Skeletal muscle satellite cell (primary cell): ENCODE data around the gene KLF9.

Source experiments
- H3K27me3 ChIP-seq: 2 replicates; pipeline ENCODE4 v1.7.0; 2013; ENCODE audit warnings: low read length; ENCODE audit not compliant: control insufficient read depth, insufficient read depth
- H3K36me3 ChIP-seq: 2 replicates; pipeline ENCODE4 v1.7.0; 2013; ENCODE audit warnings: mild to moderate bottlenecking, control low read depth, low read length; ENCODE audit not compliant: insufficient read depth
- H3K4me1 ChIP-seq: 2 replicates; pipeline ENCODE4 v1.7.0; 2013; ENCODE audit warnings: low read length; ENCODE audit not compliant: control insufficient read depth, insufficient read depth
- H3K4me2 ChIP-seq: 2 replicates; pipeline ENCODE4 v1.7.0; 2013; ENCODE audit warnings: mild to moderate bottlenecking, low read length
- H3K4me3 ChIP-seq: 2 replicates; pipeline ENCODE4 v1.7.0; 2013; ENCODE audit warnings: low read length
- H3K9ac ChIP-seq: 2 replicates; pipeline ENCODE4 v1.7.0; 2013; ENCODE audit warnings: mild to moderate bottlenecking, low read depth, low read length, moderate library complexity
- H3K9me3 ChIP-seq: replicated peaks from 2 replicates; pipeline ENCODE4 v1.7.0; 2013; ENCODE audit warnings: mild to moderate bottlenecking, control low read depth, low read length

KLF9 gene

DNA sequence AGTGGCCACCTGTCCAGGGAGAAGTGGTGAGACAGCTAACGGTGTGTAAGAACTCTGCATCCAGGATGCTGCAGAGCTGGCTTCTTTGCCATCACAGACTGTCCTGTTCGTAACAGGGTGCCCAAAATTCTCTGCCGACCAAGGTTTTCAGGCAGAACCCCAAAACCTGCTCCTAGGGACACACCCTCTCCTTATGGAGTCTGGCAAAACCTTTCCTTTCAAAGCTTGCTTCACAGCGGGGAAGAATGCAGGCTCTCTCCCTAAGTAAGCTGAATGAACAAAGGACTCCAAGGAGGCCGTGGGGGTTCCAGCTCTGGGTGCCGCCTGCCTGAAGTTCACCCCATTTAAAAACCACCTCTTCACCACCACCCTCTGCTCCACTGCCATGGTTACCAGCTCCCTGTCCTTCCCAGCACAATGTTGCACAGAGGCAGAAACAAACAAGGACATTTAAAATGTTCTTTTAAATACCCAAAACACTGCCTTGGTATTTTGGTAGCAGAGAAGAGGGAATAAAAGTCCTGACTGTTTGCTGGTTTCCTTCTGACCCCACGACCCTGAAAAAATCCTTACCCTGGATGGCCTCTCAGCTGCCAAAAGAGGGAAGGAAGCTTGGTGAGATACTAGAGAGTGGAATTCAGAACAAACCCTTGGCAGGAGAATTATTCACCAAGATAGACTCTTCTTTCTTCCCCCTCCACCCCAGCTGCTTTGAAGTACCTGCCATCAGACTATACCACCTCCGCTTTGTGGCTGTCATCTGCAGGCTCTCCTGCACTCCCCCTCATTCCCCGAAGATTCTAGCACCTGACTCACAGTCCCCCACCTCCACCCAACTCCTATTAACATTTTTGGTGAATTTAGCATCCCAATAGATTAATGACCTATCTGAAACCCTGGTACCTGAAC is 7.1 kb upstream of the KLF9 start:
- Histone ChIP-seq H3K9ac (peak overlapping the region; percentile 98), H3K4me2 (peak overlapping the region; percentile 93), H3K4me1 (peaks cover 44% of the 10 kb centered on the region), H3K4me3 (peak overlapping the region; percentile 67), H3K36me3 (no peaks in the 10 kb centered on the region), H3K9me3 (no peaks in the 10 kb centered on the region), H3K27me3 (no peaks in the 10 kb centered on the region)

DNA sequence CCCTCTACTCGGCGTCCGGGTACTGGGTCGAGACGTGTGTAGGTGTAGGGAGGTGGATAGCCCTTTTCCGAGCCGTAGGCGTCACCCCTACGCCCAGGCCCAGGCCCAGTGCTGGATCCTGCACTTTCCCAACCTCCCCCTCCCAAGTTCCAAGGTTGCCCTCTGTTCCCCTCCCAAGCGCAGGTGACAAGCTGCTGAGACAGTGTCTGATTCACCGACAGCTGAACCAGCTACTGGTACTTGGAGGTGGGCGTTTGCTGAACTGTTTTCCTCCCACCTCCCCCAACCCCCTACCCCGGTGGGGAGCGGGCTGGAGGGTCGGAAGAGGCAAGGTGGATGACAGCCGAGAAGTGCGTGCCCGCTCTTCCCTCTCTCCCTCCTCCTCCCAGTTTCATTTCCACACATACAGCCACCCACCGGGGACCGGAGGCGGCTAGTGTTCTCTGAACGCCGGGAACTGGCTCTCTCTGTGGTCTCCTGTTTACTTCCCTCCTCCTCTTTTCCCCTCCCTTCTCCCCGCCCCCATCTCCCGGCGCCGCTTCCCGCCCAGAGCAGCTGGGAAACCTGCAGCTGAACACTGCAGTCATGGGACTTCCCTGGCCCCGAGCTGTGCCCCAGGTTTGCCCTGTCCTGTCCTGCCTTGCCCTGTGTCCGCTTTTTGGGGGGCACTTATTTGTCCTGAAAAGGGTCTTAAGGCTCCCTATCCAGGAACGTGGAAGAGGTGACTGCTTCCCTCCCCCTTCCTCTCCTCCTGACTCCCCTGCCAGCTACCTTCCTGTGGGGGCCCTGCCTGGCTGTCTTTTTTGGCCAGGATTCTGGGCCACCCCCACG is 6.2 kb upstream of the KLF9 start:
- peaks cover 45% of the 10 kb centered on the region for H3K4me1 ChIP-seq
- H3K9ac ChIP-seq = peak overlapping the region; percentile 98
- H3K9me3 ChIP-seq = no peaks in the 10 kb centered on the region
- peak overlapping the region; percentile 93 for H3K4me2 ChIP-seq
- no peaks in the 10 kb centered on the region for H3K36me3 ChIP-seq
- no peaks in the 10 kb centered on the region for H3K27me3 ChIP-seq
- peak overlapping the region; percentile 67 for H3K4me3 ChIP-seq

DNA sequence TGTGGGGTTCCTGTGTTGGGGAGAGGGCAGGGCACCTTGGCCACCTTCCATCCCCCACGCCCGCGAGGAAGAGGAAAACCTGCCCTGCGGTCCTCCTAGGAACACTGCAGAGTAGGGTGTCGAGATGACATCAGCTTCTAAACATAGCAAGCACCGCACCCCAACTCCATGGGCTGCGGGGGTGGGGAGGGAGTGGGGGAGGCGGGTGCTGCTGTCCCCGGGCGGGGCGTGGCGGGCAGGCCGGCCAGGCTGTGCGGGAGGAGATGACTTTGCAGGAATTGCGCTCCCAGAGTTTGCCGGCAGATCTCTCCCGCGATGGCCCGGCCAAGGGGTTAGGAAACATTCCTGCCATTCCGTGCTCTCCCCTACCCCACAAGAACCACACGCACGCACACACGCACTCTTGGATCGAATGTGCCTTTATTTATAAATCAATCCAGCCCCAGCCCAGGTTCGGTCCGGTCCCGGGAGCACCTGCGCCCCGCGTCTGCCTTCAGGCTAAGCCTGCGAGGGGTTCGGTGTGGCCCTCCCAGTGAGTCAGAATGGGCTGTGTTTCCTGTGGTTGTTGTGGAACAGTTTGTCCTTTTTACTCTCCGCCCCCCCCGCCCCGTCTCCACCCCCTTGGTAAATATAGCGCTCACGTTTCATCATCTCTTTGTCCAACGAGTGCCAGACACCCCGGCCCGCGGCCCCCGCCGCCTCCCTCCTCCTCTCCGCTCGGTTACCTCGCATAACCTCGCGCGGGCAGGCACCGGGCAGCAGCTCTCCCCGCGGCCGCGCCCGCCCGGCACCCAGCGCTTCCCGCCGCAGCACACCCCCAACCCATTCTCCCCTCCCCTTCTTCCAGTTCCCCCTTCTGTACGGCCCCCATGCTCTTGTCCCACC is 5.3 kb upstream of the KLF9 start:
- Histone ChIP-seq H3K36me3 (no peaks in the 10 kb centered on the region), H3K27me3 (no peaks in the 10 kb centered on the region), H3K4me2 (peak overlapping the region; percentile 93), H3K4me1 (peaks cover 54% of the 10 kb centered on the region), H3K9me3 (no peaks in the 10 kb centered on the region), H3K4me3 (peak overlapping the region; percentile 71), H3K9ac (peak overlapping the region; percentile 98)

DNA sequence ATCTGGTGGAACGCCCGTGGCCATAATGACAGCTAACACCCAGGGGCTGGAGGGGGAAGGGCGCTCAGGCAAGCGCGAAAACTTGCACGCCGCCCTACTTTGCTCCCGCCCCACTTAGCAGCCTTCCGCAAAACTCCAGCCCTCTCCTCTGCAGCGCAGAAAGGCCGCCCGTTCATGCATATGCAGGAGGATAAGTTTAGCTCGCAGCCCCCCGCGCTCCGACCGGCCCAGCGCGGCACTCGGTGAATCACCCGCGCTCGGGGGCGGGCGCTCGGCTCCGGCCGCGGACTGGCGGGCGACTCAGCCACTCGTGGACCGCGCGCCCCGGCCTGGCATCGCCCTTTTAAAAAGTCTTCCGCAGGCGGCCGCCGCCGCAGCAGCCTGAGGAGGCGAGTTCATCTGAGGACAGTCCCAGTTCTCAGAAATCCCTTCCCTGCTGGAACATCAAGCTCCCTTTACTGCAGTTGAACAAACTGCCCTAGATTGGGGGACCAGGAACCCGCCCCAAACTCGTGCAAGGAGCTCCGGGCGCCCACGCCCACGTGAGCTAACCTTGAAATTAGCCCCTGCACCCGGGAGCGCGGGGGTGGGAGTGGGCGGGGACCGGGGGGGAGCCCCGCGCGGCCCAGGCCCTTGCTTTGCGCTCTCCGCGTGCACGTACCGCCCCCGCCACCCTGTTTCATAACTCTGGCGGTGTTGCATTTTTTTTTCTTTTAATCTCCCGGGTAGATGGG is 4.5 kb upstream of the KLF9 start:
- H3K4me2 ChIP-seq = peak overlapping the region; percentile 85
- no peaks in the 10 kb centered on the region for H3K9me3 ChIP-seq
- no peaks in the 10 kb centered on the region for H3K27me3 ChIP-seq
- H3K4me3 ChIP-seq = peak overlapping the region; percentile 71
- peaks cover 56% of the 10 kb centered on the region for H3K4me1 ChIP-seq
- H3K9ac ChIP-seq = peak overlapping the region; percentile 98
- H3K36me3 ChIP-seq = no peaks in the 10 kb centered on the region

DNA sequence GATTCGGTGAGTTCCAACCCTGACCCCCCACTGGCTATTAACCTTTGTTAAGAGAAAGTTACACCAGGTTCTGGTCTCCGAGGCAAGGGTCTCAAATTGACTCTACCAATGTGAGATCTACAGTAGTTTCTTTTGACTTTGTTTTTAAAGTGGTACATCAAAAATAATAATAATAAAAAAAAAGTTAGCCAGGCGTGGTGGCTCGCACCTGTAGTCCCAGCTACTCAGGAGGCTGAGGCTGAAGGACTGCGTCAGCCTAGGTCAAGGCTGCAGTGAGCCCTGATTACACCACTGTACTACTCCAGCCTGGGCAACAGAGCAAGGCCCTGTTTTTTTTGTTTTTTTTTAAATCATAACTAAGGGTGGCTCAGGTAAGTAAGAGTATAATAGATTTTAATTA is 1.0 kb upstream of the KLF9 start:
- Histone ChIP-seq H3K27me3 (no peaks in the 10 kb centered on the region), H3K4me2 (peak overlapping the region; percentile 86), H3K4me3 (peak overlapping the region; percentile 98), H3K4me1 (peaks cover 40% of the 10 kb centered on the region), H3K36me3 (no peaks in the 10 kb centered on the region), H3K9me3 (no peaks in the 10 kb centered on the region), H3K9ac (peak overlapping the region; percentile 100)

DNA sequence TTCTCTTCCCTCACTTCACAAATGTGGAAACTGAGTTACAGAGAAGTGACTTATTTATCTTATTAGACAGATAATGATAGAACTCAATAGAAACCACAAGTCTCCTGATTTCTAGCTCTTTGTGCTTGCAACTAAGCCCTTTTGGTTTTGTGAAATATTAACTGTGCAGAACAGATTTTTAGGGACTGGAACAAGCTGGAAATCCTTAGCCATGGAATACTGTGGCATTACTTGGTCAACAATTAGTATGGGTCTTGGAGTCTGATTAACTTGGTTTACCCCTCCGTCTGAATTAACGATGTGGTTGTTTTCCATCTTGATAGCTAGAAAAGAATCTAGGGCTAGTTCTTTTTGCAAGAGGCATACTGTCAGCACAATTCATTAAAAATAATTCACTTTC is 584 bp upstream of the KLF9 start:
- Histone ChIP-seq H3K4me2 (peak overlapping the region; percentile 86), H3K4me1 (peaks cover 40% of the 10 kb centered on the region), H3K9me3 (no peaks in the 10 kb centered on the region), H3K4me3 (peak overlapping the region; percentile 98), H3K36me3 (no peaks in the 10 kb centered on the region), H3K27me3 (no peaks in the 10 kb centered on the region), H3K9ac (peak overlapping the region; percentile 100)

DNA sequence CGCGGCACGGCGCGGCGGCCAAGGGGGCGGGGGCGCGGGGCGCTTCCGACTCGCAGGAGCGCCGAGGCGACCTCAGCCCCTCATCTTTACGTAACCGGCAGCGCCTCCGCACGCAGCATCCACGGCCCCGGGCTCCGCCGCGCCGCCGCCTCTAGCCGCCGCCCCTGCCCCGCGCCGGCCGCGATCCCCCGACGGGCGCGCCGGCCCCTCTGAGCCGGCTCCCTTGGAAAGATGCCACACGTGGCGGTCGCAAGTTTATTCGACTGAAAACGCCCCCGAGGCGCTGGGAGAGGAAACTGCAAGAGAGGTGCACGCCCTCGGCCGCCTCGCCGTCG is 1.0 kb downstream of the KLF9 start:
- no peaks in the 10 kb centered on the region for H3K9me3 ChIP-seq
- peak overlapping the region; percentile 100 for H3K9ac ChIP-seq
- peak overlapping the region; percentile 86 for H3K4me2 ChIP-seq
- H3K4me1 ChIP-seq = peaks cover 48% of the 10 kb centered on the region
- peak overlapping the region; percentile 98 for H3K4me3 ChIP-seq
- no peaks in the 10 kb centered on the region for H3K36me3 ChIP-seq
- no peaks in the 10 kb centered on the region for H3K27me3 ChIP-seq

DNA sequence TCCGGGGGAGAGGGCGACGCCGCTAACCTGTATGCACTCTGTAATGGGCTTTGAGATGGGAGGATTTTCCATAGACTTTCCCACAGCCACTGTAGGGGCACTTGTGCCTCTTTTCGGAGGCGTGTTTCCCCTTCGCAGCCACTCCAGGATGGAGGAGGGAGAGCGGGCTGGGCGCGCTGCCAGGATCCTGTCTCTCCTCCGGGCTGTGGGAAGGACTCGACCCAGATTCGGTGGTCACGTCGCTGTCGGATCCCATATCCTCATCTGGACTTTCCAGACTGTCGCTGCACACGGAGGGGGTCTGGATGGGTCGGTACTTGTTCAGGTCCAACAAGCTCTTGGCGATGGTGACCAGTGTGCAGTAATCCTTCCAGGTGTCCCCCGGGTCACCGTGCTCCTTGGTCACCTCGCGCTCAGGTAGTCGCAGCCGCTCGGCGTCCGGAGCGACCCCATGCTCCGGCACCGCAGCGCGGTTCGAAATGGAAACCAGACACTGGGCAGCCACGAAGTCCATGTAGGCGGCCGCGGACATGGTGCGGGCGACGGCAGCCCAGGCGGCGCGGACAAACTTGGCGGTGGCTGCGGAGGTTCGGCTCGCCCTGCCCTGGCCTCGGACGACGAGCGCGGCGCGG is 1.5 kb downstream of the KLF9 start:
- peaks cover under 1% of the 10 kb centered on the region for H3K36me3 ChIP-seq
- H3K4me1 ChIP-seq = peaks cover 47% of the 10 kb centered on the region
- H3K9ac ChIP-seq = peak overlapping the region; percentile 100
- H3K9me3 ChIP-seq = no peaks in the 10 kb centered on the region
- peak overlapping the region; percentile 86 for H3K4me2 ChIP-seq
- H3K4me3 ChIP-seq = peak overlapping the region; percentile 98
- H3K27me3 ChIP-seq = no peaks in the 10 kb centered on the region

DNA sequence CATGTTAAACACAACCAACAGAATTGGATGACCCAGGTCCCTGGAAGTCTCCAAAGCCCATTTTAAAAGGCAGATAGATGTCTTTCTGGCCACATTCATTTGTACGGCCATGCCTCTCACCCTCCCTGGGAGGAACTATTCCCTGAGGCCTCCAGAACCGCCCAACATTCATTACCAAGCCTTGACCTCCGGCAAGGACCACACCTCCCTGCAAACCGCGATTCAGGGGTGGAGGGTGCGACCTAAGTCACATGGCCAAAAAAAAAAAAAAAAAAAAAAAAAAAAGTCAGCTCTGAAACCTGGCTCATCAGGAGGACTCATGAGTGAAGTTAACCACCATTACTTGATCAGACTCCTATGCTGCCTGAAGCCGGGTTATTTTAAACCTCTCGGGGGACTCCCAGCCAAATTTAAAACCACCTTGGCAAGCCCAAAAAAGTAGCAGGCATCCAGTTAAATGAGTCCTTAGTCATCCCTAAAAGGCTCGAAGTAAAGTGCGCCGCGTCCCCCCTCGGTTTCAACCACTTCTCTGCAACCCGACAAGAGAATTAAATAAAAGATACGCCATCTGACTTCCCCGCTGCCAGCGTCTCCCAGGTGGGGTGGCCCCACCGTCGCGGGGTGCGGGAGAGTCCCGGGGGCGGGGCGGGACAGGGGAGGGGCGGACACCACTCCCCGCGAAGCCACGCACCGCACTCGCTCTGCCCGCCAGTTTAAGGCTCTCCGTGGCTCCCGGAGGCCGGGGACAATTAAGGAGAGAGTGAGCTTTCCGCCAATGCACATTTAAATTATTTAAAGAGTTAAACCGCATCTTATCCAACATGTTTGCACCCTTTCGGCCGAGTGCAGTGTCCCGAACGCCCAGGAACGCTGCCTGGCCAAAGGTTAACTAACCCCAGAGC is 2.3 kb downstream of the KLF9 start:
- H3K4me1 ChIP-seq = peaks cover 50% of the 10 kb centered on the region

More for the DNA sequence above, 2.3 kb downstream of the KLF9 start:
- H3K4me3 ChIP-seq = peak overlapping the region; percentile 98
- H3K27me3 ChIP-seq = no peaks in the 10 kb centered on the region
- H3K9ac ChIP-seq = peak overlapping the region; percentile 100
- H3K9me3 ChIP-seq = no peaks in the 10 kb centered on the region
- H3K36me3 ChIP-seq = peaks cover 3% of the 10 kb centered on the region
- H3K4me2 ChIP-seq = peak overlapping the region; percentile 86
